ENCODE data around the gene TPO. TPM values are rescaled to one million over a fixed set of nuclear protein-coding genes. Genes with fewer than 3 reads are reported as not detected.

TPO gene
- total RNA-seq, 1 experiment from 2014 or later = not detected

- CTCF ChIA-PET = no interaction called here
- peaks cover 10% of the 10 kb centered on the region for H3K9me3 Mint-ChIP-seq (ENCODE audit: low read depth, unreplicated experiment)
- TF ChIP-seq, protein P1, sequence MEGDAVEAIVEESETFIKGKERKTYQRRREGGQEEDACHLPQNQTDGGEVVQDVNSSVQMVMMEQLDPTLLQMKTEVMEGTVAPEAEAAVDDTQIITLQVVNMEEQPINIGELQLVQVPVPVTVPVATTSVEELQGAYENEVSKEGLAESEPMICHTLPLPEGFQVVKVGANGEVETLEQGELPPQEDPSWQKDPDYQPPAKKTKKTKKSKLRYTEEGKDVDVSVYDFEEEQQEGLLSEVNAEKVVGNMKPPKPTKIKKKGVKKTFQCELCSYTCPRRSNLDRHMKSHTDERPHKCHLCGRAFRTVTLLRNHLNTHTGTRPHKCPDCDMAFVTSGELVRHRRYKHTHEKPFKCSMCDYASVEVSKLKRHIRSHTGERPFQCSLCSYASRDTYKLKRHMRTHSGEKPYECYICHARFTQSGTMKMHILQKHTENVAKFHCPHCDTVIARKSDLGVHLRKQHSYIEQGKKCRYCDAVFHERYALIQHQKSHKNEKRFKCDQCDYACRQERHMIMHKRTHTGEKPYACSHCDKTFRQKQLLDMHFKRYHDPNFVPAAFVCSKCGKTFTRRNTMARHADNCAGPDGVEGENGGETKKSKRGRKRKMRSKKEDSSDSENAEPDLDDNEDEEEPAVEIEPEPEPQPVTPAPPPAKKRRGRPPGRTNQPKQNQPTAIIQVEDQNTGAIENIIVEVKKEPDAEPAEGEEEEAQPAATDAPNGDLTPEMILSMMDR (IDR thresholded peaks at IDR 0.05; ENCODE audit: unreplicated experiment) = no peak
- DNase-seq = no peak
- no peak overlapping the region for H3K27ac Mint-ChIP-seq (ENCODE audit: unreplicated experiment)
- no peaks in the 10 kb centered on the region for H3K36me3 Mint-ChIP-seq (ENCODE audit: insufficient read depth, unreplicated experiment)
- intact Hi-C loops (cut with micrococcal nuclease; ENCODE audit: unreplicated experiment) = no loop called here
- no peak overlapping the region for H3K4me3 Mint-ChIP-seq (ENCODE audit: low read depth, unreplicated experiment)
- no peaks in the 10 kb centered on the region for H3K4me1 Mint-ChIP-seq (ENCODE audit: low read depth, unreplicated experiment)
- BruUV-seq (replicated peaks) = no TSS peak
- H3K27me3 Mint-ChIP-seq (ENCODE audit: unreplicated experiment) = no peaks in the 10 kb centered on the region
Measured at GRCh38 chr2:1499033-1499795, 86.0 kb downstream of the TPO start.

GRCh38 chr2:1501038-1501851 is 88.0 kb downstream of the TPO start:
- H3K27ac Mint-ChIP-seq (ENCODE audit: unreplicated experiment) = no peak overlapping the region
- CTCF ChIA-PET = no interaction called here
- DNase-seq = no peak
- TF ChIP-seq, protein P1 (IDR thresholded peaks at IDR 0.05; ENCODE audit: unreplicated experiment) = no peak
- intact Hi-C loops (cut with micrococcal nuclease; ENCODE audit: unreplicated experiment) = no loop called here
- no TSS peak for BruUV-seq (replicated peaks)
- no peaks in the 10 kb centered on the region for H3K4me1 Mint-ChIP-seq (ENCODE audit: low read depth, unreplicated experiment)
- H3K9me3 Mint-ChIP-seq (ENCODE audit: low read depth, unreplicated experiment) = peaks cover 6% of the 10 kb centered on the region
- no peak overlapping the region for H3K4me3 Mint-ChIP-seq (ENCODE audit: low read depth, unreplicated experiment)
- no peaks in the 10 kb centered on the region for H3K36me3 Mint-ChIP-seq (ENCODE audit: insufficient read depth, unreplicated experiment)
- no peaks in the 10 kb centered on the region for H3K27me3 Mint-ChIP-seq (ENCODE audit: unreplicated experiment)

DNA sequence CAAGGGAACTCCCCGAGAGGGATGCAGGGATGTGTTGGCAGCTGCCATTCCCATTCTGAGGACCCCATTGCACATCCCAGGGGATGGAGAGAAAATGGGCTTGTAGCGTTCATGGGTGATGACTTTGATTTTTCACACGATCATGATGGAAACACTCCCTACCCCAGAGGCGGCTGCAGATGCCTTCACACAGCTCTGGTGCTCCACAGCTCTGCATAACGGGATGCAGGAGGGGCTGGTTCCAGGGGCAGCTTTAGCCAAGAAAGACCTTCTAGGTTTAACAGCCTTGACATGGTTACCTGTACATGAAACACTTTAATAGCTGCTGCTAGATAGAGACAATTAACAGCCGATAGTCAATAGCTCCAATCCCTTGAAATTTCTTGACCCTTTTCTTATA is 88.7 kb downstream of the TPO start:
- no peak for DNase-seq
- CTCF ChIA-PET = no interaction called here
- H3K9me3 Mint-ChIP-seq (ENCODE audit: low read depth, unreplicated experiment) = peaks cover 6% of the 10 kb centered on the region

DNA sequence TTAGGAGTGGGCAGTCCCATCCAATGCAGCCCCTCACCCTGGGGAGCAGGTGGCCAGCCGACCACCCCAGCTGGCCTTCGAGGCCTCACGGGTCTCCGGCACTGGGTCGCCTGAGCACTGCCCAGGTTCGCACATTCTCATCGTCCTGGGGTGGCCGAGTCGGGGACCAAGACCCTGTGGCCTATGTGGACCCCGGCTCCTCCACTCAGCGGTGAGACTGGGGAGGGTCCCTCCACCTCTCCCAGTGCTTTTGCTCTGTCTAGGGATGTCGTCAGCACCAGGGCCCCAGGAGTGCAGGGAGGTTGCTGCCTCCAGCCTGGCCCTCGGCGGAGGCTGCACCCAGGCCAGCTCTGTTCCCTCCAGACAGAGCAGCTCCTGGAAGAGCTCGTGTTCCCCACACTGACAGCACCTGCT is 89.6 kb downstream of the TPO start:
- H3K4me1 Mint-ChIP-seq (ENCODE audit: low read depth, unreplicated experiment) = no peaks in the 10 kb centered on the region
- TF ChIP-seq, protein P1 (IDR thresholded peaks at IDR 0.05; ENCODE audit: unreplicated experiment) = no peak
- peaks cover 6% of the 10 kb centered on the region for H3K9me3 Mint-ChIP-seq (ENCODE audit: low read depth, unreplicated experiment)
- DNase-seq = no peak
- no peaks in the 10 kb centered on the region for H3K36me3 Mint-ChIP-seq (ENCODE audit: insufficient read depth, unreplicated experiment)
- H3K27me3 Mint-ChIP-seq (ENCODE audit: unreplicated experiment) = no peaks in the 10 kb centered on the region
- intact Hi-C loops (cut with micrococcal nuclease; ENCODE audit: unreplicated experiment) = no loop called here
- BruUV-seq (replicated peaks) = no TSS peak
- CTCF ChIA-PET = no interaction called here
- no peak overlapping the region for H3K27ac Mint-ChIP-seq (ENCODE audit: unreplicated experiment)
- no peak overlapping the region for H3K4me3 Mint-ChIP-seq (ENCODE audit: low read depth, unreplicated experiment)

More for the DNA sequence above, 88.7 kb downstream of the TPO start:
- Mint-ChIP-seq H3K27ac (ENCODE audit: unreplicated experiment) (no peak overlapping the region), H3K36me3 (ENCODE audit: insufficient read depth, unreplicated experiment) (no peaks in the 10 kb centered on the region), H3K4me1 (ENCODE audit: low read depth, unreplicated experiment) (no peaks in the 10 kb centered on the region), H3K27me3 (ENCODE audit: unreplicated experiment) (no peaks in the 10 kb centered on the region), H3K4me3 (ENCODE audit: low read depth, unreplicated experiment) (no peak overlapping the region)
- no TSS peak for BruUV-seq (replicated peaks)
- intact Hi-C loops (cut with micrococcal nuclease; ENCODE audit: unreplicated experiment) = no loop called here
- TF ChIP-seq, protein P1 (IDR thresholded peaks at IDR 0.05; ENCODE audit: unreplicated experiment) = no peak

Measured in Calu3 (cell line).